Stimulated activated CD4-positive, alpha-beta T cell treated with anti-CD3 and anti-CD28 coated beads, TNF-alpha, amount 100 ng/mL, for 4 hours (primary cell): ENCODE results near the gene LSS.

Source experiments
- DNase-seq, 3 experiments: peaks; one replicate each; pipeline ENCODE4 v3.0.0-alpha.2; 2020; ENCODE audit warnings: low read depth in 3 of 3

LSS gene

GRCh38 chr21:46168659-46169386 is 59.8 kb downstream of the LSS start:
- no peak for DNase-seq

DNA sequence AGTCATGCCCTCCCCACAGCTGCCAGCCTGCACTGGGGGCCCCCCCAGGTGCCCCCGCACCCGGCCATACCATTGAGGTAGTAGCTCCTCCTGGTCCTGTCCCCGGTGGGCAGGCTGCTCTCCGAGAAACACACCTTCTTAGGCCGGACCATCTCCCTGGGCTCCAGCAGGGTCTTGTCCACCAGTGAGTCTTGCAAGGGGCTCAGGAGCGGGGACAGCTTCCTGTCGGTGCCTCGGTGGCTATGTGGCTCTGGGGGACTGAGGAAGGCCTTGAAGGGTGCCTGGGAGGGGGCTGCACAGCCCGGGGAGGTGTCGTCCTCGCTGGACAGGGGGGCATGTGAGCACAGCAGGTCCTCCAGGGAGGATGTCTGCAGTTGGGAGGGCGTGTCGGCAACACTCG is 60.3 kb downstream of the LSS start:
- no peak for DNase-seq

- no peak for DNase-seq
Measured at GRCh38 chr21:46165098-46165497, 63.5 kb downstream of the LSS start.

GRCh38 chr21:46163380-46163779 is 65.2 kb downstream of the LSS start:
- DNase-seq, result no peak

DNA sequence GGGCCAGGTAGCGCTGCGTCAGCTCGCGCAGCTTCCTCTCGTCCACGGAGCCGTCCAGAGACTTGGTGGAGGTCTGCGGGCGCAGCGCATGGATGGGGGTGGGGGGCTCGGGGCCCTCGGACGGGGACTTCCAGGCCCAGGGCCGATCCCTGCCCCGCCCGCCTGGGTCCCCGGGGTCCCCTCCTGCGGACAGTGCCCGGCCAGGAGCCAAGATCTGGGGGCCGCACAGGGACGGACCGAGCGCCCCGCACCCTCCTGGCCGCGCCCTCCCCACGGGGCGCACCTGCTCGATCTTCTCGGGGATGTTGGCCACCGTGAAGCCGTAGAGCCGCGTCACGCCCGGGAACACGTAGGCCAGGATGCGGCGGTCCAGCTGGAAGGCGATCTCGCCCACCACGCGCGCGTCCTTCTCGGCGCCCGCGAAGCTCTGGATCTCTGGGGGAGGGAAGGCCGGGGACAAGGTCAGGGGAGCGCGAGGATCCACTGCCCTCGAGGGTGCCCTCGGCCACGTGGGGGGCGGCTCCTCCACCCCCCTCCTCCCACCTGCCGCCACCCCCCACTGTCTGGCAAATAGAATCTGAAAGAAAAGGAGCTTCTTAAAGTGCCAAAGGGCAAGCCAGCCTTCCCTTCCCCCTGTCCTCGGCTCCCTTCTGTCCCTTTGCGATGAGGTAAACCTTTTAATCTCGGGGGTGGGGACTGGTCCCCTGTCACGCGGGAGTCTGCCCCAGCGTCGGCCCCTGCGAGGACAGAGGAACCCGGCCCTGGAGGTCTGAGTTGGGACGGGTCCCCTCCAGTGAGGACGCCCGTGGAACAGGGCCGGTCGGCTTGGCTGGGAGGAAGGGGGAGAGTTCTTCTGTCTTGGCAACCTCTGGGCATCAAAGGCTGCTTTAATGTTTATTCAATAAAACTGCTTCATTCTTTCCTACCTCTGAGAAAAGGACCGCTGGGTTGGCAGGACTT is 66.7 kb downstream of the LSS start:
- DNase-seq, result no peak

GRCh38 chr21:46160907-46161632 is 67.5 kb downstream of the LSS start:
- no peak for DNase-seq

GRCh38 chr21:46160657-46160906 is 68.0 kb downstream of the LSS start:
- DNase-seq, result no peak

- no peak for DNase-seq
Measured at GRCh38 chr21:46159841-46160656, 68.5 kb downstream of the LSS start.

- DNase-seq, result no peak
Measured at GRCh38 chr21:46159390-46159789, 69.2 kb downstream of the LSS start.

GRCh38 chr21:46158666-46159300 is 69.8 kb downstream of the LSS start:
- no peak for DNase-seq

GRCh38 chr21:46157987-46158451 is 70.6 kb downstream of the LSS start:
- no peak for DNase-seq

GRCh38 chr21:46157396-46157986 is 71.1 kb downstream of the LSS start:
- no peak for DNase-seq

DNA sequence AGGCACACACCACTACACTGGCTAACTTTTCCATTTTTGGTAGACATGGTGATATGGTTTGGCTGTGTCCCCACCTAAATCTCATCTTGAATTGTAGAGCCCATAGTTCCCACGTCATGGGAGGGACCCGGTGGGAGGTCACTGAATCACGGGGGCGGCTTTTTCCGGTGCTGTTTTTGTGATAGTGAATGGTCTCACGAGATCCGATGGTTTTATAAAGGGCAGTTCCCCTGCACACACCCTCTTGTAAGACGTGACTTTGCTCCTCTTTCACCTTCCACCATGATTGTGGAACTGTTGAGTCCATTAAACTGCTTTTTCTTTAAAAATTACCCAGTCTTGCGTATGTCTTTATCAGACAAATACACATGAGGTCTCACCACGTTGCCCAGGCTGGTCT is 71.9 kb downstream of the LSS start:
- no peak for DNase-seq

DNA sequence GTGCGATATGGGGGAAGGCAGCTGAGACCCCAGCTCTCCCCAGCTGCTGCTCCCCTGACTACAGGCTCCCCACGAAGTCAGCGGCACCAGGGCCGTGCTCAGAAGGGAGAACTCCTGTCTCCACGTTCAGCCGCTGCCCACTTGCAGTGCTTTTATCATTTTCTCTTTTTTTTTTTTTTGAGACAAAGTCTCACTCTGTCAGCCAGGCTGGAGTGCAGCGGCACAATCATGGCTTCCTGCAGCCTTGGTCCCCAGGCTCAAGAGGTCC is 72.3 kb downstream of the LSS start:
- DNase-seq, result no peak

GRCh38 chr21:46155514-46156377 is 72.8 kb downstream of the LSS start, which contains the start of gene FTCD:
Gene FTCD (minus strand): TSS chr21:46155579. CDS start chr21:46155523, 56 bp downstream.
- no peak for DNase-seq

DNA sequence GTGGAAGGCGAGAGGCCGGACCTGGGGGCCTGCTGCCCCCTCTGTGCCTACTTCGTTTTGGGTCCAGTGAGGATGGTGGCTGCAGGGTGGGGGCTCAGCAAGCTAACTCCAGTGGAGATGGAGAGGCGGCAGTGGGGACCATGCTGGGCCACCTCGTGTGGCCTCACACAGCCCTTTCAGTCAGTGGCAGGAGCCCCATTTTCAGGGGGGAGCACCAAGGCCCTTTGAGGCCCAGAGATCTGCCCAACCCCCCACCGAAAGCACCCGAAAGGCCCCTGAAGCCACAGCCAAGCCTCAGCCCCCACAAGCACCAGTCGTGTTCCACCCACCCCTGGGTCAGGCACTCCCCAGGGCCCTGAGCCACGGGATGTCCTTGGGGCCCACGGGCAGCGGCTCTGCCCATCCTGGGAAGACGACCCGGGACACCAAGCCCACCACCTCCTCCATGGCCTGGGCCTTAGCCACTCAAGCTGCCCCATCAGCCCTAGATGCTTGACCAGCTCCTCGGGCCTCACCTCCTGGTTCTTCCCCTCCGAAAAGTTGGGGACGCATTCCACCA is 73.5 kb downstream of the LSS start:
- DNase-seq, result no peak

- no peak for DNase-seq
Measured at GRCh38 chr21:46154155-46154954, 74.2 kb downstream of the LSS start.

DNA sequence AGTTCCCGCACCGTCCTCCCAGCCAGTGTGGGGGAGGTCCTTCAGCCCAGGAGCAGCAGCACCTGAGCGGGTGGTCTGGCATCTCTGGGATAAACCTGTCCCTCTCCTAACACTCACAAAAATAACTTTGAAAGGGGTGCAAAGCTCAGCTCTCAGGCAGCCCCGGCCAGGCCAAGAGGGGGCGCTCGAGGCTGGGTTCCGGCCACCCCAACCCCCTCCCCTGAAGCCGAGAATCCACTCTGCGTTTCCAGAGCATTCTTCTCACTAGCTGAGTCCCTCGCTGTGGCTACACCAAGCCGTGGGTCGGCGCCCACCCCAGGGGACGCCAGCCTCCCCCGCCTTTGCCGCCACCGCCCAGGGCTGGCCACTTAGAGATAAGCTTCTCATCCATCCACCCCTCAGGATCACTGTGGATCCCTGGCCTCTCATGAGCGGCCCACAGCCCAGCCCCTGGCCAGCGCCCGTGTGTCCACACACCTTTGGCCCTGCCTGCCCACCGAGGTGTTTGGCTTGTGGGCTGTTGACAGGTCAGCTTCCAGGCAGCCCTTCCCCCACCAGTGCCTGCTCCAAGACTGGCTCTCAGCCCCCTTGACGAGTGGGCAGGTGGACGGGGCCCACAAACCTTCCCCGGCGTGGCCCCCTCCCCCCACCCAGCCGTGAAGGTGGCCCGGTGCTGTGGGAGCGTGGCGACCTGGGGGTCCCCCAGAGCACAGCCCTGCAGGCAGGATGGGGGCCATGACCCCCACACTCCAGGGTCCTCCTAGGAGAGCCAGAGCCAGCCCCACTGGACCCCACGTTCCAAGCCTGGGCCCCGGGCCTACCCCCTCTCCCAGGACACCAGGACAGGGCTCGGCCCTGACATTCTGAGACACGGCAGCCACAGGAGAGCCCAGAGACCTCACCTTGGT is 75.1 kb downstream of the LSS start:
- DNase-seq, result peak in 2 of 3 experiments; percentile 16 to 18
